ENCODE data around the gene TEX29. TPM values are rescaled to one million over a fixed set of nuclear protein-coding genes. Genes with fewer than 3 reads are reported as not detected.

TEX29 gene
- polyA plus RNA-seq, 1 of the 3 experiments (the other 2 are of a cell fraction): 0.18 TPM

- Histone ChIP-seq H3K27me3 (ENCODE audit: insufficient read depth) (no peaks in the 10 kb centered on the region; the same call in 1 of the 2 replicates), H3K4me1 (ENCODE audit: control insufficient read depth in 1 of 2, insufficient read depth in 2 of 2, low read depth in 1 of 2, low read length in 1 of 2) (peaks cover 0 to 8% of the 10 kb centered on the region in 2 experiments; a peak in 1 of 4 replicates), H3F3A (replicated peaks; ENCODE audit: insufficient read depth) (no peaks in the 10 kb centered on the region), H3K79me2 (ENCODE audit: insufficient read depth) (no peaks in the 10 kb centered on the region), H2AFZ (ENCODE audit: low read depth) (no peak overlapping the region), H3K9ac (no peak overlapping the region), H3K4me3 (ENCODE audit: low read depth in 2 of 2, low read length in 1 of 2) (no peak overlapping the region), H3K9me3 (no peaks in the 10 kb centered on the region), H3K9me2 (no peaks in the 10 kb centered on the region), H3K4me2 (no peak overlapping the region), H3K27ac (ENCODE audit: low read depth in 2 of 2, low read length in 1 of 2) (no peak overlapping the region), H4K20me1 (ENCODE audit: insufficient read depth) (no peaks in the 10 kb centered on the region), H3K36me3 (replicated peaks in 1 of 2; ENCODE audit: control insufficient read depth in 1 of 2, insufficient read depth in 2 of 2, low read length in 1 of 2) (no peaks in the 10 kb centered on the region)
- CTCF ChIA-PET: no interaction called here
- TF ChIP-seq NRF1 (IDR thresholded peaks at IDR 0.05; ENCODE audit: low read depth, low read length): no peak
- TF ChIP-seq EP300 (IDR thresholded peaks at IDR 0.05; ENCODE audit: borderline replicate concordance in 1 of 2, low read depth in 1 of 2, low read length in 1 of 2): no peak
- no peak for TF ChIP-seq FOXJ3 (CRISPR knock-in tag; IDR thresholded peaks at IDR 0.05)
- TF ChIP-seq ELF1 (IDR thresholded peaks at IDR 0.05): no peak
- no peak for TF ChIP-seq MXI1 (IDR thresholded peaks at IDR 0.05; ENCODE audit: low read depth, low read length)
- no peak for TF ChIP-seq REST (IDR thresholded peaks at IDR 0.05; ENCODE audit: low read depth, low read length)
- TF ChIP-seq USF2 (IDR thresholded peaks at IDR 0.05; ENCODE audit: borderline replicate concordance, low read depth, low read length): no peak
- no peak for TF ChIP-seq FOXM1 (IDR thresholded peaks at IDR 0.05; ENCODE audit: low read depth)
- no peak for TF ChIP-seq MEF2A (IDR thresholded peaks at IDR 0.05; ENCODE audit: borderline replicate concordance, low read depth)
- no peak for TF ChIP-seq TEAD4 (IDR thresholded peaks at IDR 0.05; ENCODE audit: borderline replicate concordance, insufficient read depth)
- TF ChIP-seq RFX5 (IDR thresholded peaks at IDR 0.05; ENCODE audit: low read length): no peak
- no peak for TF ChIP-seq EZH2phosphoT487 (IDR thresholded peaks at IDR 0.05; ENCODE audit: borderline replicate concordance, low read depth)
- no peak for TF ChIP-seq NFIC (IDR thresholded peaks at IDR 0.05; ENCODE audit: borderline replicate concordance)
- POLR2A ChIA-PET: no interaction called here
- WGBS (ENCODE audit: low lambda C conversion rate): 30% methylated on average over 10 of the region's 18 CpGs
- no peak for DNase-seq
These were observed 70.3 kb downstream of the TEX29 start for GRCh38 chr13:111390522-111391270.

Measured in SK-N-SH (cell line).